ENCODE measurements around the gene KREMEN1.

Gene KREMEN1

DNA sequence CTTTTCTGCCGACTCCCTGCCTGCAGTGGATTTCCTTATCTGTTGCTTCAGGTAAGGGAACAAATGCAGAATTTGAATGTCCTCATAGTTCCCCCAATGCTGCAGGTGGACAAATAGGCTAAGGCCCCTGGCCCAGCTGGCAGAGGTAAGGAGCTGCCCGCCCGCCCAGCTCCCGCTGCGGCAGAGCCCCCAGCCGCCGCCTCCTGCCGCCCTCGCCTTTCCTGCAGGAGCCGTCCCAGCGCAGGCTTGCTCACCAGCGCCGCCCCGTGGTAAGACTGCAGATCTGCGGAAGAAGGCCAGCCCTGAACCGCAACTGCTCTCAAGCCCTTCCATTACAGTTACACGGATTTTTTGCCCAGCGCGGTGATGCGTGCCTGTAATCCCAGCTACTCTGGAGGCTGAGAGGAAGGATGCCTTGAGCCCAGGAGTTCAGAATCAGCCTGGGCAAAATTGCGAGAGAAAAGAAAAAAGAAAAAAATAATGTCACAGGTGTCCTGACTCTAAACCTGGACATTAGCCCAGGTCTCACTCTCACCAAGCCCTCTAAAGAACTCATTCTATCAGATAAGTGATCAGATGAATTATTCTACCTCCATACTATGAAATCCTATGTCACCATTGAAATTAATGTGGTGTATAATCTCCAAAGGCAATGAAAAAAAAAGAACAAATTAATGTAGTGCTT, 81.7 kb downstream of the KREMEN1 start:
- peak; percentile 58 to 71 for DNase-seq

DNA sequence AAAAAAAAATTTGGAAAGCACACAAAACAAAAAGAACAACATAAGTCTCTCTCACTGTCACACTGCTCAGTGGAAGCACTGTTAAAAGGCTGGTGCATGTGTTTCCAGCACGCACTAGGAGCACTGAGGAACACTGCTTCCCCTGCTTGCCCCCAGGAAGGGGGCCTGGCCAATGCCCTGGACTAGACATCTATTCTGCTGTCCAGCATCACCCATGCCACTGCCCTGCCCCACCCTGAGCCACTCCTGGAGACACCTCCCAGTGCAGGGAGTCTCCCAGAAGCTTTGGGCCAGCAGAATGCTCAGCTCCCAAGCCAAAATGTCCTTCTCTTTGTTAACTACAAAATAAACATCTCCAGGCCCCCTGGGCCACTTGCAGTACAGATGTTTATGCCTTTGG, 83.1 kb downstream of the KREMEN1 start:
- DNase-seq, result no peak

DNA sequence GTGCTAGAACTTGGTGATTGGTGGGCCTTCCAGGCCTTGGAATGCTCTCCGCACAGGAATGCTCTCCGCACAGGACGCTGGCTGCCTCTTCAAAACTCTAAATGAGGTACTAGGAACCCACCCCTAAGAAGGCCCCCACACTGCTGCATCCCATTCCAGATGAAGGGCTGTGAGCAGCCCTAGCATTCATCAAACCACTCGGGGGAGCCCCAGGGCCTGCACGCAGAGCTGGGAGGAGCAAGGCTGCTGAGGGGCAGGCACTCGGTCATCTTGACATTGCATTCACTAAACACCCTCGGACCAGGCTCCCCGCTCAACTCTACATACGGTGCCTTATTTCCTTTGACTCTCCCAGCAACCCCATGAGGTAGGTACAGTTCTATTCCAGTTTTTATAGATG, 83.7 kb downstream of the KREMEN1 start:
- no peak for DNase-seq

DNA sequence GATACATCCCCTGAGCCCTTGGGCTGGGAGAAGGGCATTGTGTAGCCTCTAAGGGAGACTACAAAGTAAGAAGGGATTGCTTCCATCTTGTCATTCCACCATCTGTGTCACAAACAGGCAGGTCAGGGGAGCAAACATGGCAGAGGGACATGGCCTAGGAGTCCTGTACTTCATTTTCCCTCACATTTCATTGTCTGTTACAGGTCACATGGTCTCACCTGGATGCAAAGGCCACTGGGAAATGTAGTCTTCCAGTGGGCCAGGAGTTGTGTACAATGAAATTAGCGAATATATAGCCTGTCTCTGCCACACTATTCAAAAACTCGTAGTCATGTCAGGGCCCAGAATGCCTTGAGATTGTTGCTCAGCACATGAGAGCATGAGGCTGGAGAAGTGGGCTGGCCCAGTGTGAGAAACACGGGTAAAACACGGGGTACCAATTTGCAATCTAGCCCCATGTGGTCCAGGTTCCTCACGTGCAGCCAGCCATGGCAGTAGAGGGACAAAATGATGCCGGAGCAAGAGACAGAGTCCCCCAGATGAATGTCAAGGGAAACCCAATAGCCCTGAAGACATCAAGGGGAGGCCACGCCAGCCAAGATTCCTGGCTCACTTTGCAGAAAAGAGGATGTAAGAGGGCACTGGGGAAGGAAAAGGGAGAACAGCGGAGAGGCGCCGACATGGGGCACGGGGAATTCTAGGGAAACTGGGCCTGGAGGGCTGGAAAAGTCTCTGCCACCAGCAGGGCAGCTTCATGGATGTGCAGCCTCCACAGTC, 85.1 kb downstream of the KREMEN1 start:
- no peak for DNase-seq

DNA sequence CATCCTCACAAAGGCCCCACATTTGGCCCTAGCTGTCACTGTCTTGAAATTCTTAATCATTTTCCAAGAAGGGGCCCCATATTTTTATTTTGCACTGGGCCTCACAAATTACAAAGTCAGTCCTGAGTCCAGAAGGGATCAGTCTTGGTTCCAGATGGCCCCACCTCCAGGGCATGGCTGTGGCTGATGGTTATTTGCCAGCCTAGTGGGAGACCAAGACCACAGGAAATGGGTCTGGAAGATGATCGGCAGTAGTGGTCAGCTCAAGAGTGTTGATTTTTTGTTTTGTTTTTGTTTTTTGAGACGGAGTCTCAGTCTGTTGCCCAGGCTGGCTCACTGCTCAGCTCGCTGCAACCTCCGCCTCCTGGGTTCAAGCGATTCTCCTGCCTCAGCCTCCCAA, 85.7 kb downstream of the KREMEN1 start:
- no peak for DNase-seq

DNA sequence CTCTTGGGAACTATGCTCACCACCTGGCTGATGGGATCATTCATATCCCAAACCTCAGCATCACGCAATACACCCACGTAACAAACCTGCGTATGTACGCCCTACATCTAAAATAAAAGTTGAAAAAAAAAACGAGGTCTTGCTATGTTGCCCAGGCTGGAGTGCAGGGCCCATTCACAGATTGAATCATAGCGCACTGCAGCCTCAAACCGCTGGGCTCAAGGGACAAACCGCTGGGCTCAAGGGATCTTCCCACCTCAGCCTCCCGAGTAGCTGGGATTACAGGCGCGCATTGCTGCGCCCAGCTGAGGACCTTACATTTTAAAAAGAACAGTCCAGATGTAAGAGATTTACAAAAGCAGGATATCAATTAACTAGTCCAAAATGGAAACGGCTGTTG, 91.0 kb downstream of the KREMEN1 start:
- DNase-seq, result no peak

GRCh38 chr22:29165321-29166060, 92.7 kb downstream of the KREMEN1 start:
- DNase-seq, result no peak

GRCh38 chr22:29166180-29166579, 93.3 kb downstream of the KREMEN1 start:
- DNase-seq, result no peak

DNA sequence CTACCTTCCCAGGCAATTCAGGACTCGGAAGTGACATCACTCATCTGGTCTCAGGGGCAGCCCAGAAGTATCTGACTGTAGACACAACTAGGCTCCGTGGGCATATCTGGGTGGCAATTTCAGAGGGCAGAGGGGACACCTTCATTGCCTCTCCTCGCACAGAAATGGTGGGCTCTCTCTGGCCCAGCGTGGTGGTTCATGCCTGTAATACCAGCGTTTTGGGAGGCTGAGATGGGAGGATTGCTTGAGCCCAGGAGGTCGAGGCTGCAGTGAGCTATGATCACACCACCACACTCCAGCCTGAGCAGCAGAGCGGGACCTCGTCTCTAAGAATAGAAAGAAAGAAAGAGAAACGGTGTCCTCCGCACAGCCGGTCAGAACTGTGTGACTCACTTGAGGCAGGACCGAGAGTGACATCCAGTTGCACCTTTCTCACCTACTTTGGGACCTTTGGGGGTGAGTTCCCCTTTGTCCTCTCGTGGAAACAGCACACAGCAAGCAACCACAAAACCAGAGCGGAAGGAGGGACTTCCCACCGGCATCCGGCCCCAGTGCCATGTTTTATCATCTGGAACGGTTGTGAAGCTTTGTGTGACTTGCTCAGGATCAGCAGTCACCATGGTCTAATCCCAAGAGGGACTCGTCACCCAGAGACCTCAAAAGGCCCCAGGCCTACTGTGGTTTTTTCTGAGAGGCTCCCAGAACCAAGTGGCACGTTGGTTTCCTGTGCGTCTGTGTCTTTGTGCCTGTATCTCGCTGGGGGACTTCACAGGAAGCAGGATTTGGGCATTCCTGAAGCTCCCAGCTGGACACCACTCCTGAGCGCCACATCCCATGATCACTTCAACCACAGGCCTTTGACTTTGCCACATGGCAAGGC, 94.4 kb downstream of the KREMEN1 start:
- peak; percentile 96 for DNase-seq

DNA sequence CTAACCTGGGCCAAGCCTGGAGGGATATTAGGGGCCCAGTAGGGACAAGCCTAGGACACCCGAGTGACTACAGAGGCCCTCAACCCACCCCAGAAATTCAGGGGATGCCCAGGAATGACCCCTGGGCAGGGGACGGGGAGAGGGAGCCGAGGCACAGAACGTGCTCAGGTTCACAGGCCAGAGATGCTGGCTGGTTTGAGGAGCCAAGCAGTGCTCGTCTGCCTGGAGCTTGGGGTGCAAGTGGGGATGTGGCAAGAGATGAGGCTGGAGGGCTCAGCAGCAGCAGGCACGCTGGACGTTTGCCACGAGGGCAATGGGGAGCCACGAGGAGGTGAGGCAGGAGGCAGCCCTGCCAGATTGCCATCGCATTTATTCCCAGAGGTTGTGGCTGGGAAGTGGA, 98.9 kb downstream of the KREMEN1 start:
- DNase-seq, result no peak

GRCh38 chr22:29172216-29172615, 99.4 kb downstream of the KREMEN1 start:
- no peak for DNase-seq

- DNase-seq, result no peak
These were observed 102.5 kb downstream of the KREMEN1 start for GRCh38 chr22:29175312-29175835.

GRCh38 chr22:29183971-29184848, 111.4 kb downstream of the KREMEN1 start:
- no peak for DNase-seq

DNA sequence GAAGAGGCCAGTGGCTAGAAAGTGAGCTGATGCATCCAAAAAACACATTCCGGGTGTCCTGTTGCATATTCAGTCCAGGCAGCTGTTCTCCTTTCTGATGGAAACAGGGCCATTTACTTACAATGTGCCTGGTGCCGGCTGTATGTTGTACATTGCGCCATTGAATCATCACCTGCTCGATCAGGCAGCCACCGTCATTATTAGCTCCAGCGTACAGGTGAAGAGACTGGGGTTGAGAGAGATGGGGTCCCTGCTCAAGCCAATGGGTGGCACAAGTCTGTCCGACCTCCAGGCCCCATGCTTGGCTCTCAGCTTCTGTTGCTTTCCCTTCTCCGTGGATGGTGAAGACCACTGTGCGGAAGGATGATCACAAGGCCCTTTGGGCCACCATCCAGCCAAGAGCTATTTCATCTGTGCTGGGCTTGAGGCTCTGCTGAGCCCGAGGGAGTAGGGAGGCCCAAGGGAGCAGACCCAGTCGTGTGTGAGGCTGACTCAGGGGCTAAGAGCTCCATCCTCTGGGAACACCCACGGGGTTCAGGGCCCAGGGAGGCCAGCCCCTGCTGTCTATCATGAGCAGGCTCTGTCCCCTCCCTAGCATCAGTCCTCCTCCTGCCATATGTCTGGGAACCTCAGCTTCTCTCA, 112.1 kb downstream of the KREMEN1 start:
- no peak for DNase-seq

DNA sequence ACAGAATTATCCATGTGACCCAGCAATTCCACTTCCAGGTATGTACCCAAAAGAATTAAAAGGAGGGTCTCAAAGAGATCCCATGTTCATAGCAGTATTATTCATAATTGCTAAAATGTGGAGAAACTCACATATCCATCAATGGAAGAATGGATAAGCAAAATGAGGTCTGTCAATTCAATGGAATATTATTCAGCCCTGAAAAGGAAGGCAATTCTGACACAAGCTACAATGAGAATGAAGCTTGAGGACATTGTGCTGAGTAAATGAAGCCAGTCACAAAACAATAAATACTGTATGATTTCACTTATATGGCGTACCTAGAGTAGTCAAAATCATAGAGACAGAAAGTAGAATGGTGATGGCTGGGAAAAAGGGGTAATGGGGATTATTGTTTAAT, 113.5 kb downstream of the KREMEN1 start:
- DNase-seq, result no peak

DNA sequence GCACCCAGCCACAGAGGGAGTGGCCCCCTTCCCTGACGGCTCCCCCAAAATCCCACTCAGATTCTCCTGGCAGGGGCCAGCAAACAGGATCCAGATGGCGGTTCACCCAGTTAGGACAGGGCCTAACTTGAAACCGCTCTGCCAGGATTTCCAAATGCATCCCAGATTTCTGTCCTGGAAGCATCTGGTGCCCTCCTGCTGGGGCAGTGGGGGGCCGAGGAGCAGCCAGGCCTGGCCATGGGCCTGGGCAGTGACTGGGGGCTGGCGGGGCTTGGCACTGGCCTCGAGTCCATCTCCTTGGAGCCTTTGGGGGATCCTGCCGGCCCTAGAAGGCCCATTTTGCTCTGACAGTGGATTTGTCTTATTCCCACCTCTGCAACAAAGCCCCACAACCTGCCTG, 115.0 kb downstream of the KREMEN1 start:
- no peak for DNase-seq

GRCh38 chr22:29190051-29190450, 117.2 kb downstream of the KREMEN1 start:
- DNase-seq, result no peak

- no peak for DNase-seq
These were observed 118.1 kb downstream of the KREMEN1 start for GRCh38 chr22:29190918-29191317.

DNA sequence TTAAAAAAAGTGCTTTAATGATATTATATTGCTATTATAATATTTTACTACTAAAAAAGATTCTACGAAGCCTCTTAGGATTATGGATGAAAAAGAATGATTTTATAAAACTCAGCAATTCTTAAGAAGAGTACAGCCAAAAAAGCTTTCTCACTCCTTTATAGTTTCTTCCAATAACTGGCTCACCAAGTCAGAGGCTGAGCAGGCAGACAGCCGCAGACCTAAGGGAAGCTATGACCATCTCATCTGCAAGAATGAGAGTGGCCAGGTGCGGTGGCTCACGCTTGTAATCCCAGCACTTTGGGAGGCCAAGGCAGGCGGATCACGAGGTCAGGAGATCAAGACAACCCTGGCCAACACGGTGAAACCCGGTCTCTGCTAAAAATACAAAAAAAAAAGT, 120.2 kb downstream of the KREMEN1 start:
- no peak for DNase-seq

GRCh38 chr22:29194184-29194583, 121.3 kb downstream of the KREMEN1 start:
- no peak for DNase-seq

All from AML-193 (cell line).